ENCODE results near the gene PACC1.

GRCh38 chr1:212455401-212455800 lies 40.7 kb upstream of the PACC1 start:
- TF ChIP-seq, protein P1, sequence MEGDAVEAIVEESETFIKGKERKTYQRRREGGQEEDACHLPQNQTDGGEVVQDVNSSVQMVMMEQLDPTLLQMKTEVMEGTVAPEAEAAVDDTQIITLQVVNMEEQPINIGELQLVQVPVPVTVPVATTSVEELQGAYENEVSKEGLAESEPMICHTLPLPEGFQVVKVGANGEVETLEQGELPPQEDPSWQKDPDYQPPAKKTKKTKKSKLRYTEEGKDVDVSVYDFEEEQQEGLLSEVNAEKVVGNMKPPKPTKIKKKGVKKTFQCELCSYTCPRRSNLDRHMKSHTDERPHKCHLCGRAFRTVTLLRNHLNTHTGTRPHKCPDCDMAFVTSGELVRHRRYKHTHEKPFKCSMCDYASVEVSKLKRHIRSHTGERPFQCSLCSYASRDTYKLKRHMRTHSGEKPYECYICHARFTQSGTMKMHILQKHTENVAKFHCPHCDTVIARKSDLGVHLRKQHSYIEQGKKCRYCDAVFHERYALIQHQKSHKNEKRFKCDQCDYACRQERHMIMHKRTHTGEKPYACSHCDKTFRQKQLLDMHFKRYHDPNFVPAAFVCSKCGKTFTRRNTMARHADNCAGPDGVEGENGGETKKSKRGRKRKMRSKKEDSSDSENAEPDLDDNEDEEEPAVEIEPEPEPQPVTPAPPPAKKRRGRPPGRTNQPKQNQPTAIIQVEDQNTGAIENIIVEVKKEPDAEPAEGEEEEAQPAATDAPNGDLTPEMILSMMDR (conservative IDR thresholded peaks at IDR 0.05 in 1 of 2, IDR thresholded peaks at IDR 0.05 in 1 of 2; ENCODE audit: extremely low read depth in 1 of 2, insufficient read depth in 1 of 2, low read depth in 1 of 2, low read length in 2 of 2) = no peak
- no peak for TF ChIP-seq EZH2 (IDR thresholded peaks at IDR 0.05; ENCODE audit: borderline replicate concordance, low read length)
